Measurements from ENCODE around the gene PRLH. TPM values are rescaled to one million over a fixed set of nuclear protein-coding genes. Genes with fewer than 3 reads are reported as not detected.
A peak's percentile ranks its signal among the peaks of the same experiment; 100 is the strongest.

Gene PRLH
- total RNA-seq, 4 donors from 2014 or later = not detected

GRCh38 chr2:237596520-237597195, 30.3 kb downstream of the PRLH start:
- Histone ChIP-seq H3K36me3 (no peaks in the 10 kb centered on the region), H3K9me3 (no peaks in the 10 kb centered on the region), H3K4me1 (peaks cover 20% of the 10 kb centered on the region), H3K27me3 (no peaks in the 10 kb centered on the region), H3K4me3 (no peak overlapping the region), H3K27ac (no peak overlapping the region)
- TF ChIP-seq, protein P1, sequence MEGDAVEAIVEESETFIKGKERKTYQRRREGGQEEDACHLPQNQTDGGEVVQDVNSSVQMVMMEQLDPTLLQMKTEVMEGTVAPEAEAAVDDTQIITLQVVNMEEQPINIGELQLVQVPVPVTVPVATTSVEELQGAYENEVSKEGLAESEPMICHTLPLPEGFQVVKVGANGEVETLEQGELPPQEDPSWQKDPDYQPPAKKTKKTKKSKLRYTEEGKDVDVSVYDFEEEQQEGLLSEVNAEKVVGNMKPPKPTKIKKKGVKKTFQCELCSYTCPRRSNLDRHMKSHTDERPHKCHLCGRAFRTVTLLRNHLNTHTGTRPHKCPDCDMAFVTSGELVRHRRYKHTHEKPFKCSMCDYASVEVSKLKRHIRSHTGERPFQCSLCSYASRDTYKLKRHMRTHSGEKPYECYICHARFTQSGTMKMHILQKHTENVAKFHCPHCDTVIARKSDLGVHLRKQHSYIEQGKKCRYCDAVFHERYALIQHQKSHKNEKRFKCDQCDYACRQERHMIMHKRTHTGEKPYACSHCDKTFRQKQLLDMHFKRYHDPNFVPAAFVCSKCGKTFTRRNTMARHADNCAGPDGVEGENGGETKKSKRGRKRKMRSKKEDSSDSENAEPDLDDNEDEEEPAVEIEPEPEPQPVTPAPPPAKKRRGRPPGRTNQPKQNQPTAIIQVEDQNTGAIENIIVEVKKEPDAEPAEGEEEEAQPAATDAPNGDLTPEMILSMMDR (IDR thresholded peaks at IDR 0.05) = no peak
- TF ChIP-seq POLR2A (IDR thresholded peaks at IDR 0.05) = no peak
- TF ChIP-seq EP300 (IDR thresholded peaks at IDR 0.05) = no peak
- no peak for TF ChIP-seq POLR2AphosphoS5 (IDR thresholded peaks at IDR 0.05)
- 79% methylated on average over 13 of the region's 13 CpGs for WGBS
- no peak for DNase-seq (ENCODE audit: low spot score in 2 of 2)

DNA sequence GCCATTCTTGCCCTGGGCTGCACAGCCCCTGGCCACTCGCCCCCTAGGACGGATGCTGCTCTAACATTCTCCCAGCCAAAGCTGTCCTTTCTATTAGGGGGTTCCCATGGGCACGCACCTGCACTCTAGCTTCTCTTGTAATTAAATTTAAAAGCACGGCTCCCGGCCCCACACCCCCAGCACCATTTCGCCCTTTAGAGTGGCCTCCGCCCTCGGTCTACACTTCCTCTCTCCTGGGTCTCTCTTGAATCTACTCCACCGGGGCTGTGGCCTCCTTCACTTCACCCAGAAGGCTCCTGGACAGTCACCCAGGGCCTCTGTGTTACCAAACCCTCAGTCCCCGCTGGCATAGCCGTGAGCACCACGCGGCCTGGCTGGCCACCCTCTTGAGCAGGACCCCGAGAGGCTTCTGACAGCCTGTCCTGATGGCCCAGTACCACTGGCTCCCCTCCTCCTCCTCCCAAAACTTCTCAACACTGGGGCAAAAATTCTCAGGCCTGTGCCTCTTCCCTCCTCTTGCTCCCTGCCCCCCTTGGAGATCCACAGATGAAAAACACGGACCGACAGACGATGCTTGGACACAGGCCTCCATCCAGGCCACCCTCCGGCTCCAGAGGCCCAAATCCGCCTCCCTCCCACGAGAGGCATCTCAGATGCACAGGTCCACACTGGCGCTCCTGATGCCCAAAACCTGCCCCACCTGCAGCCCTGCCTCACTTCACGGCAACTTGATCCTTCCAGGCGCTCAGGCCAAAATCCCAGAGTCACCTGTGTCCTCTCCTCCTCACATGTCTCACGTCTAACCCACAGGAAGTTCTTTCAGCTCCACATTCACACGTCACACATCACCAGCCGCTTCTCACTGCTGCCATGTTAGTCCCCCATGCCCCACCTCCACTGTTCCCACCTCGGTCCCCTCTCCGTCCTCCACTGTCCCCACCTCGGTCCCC, 31.1 kb downstream of the PRLH start:
- no peaks in the 10 kb centered on the region for H3K9me3 ChIP-seq
- TF ChIP-seq EP300 (IDR thresholded peaks at IDR 0.05) (no peak), POLR2AphosphoS5 (IDR thresholded peaks at IDR 0.05) (no peak), POLR2A (IDR thresholded peaks at IDR 0.05) (no peak)
- TF ChIP-seq, protein P1 (IDR thresholded peaks at IDR 0.05) = no peak
- DNase-seq (ENCODE audit: low spot score in 2 of 2) = no peak
- no peaks in the 10 kb centered on the region for H3K27me3 ChIP-seq
- no peak overlapping the region for H3K27ac ChIP-seq
- H3K36me3 ChIP-seq = no peaks in the 10 kb centered on the region
- WGBS = 88% methylated on average over 29 of the region's 29 CpGs
- H3K4me1 ChIP-seq = peaks cover 18% of the 10 kb centered on the region
- no peak overlapping the region for H3K4me3 ChIP-seq

DNA sequence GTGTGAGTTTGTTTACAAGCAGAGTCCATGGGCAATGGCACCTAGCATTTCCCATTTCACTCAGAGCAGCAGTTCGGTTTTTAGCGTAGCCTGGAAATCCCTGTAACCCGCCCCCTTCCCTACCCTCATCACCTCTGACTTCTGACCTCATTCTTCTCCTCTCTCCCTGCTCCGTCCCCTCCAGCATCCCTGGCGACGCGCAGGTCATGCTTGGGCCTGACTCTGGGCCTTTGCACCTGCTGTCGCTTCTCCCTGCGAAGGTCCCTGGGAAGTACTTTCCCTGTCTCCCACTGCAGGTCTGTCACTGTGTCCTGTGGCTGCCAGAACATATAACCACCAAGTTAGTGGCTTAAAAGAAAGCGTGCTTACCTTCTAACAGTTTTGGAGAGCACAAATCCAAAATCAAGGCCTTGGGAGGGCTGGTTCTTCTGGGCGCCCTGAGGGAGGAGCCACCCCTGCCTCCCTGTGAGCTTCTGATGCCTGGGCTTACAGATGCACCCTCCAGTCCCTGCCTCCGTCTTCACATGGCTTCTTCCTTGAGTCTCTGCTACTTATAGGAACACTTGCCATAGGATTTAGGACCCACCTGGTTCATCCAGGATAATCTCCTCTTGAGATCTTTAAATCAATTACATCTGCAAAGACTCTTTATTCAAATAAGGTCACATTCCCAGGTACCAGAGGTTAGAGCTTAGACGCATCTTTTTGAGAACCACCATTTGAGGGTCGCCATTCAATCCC, 32.3 kb downstream of the PRLH start:
- peaks cover 22% of the 10 kb centered on the region for H3K4me1 ChIP-seq
- no peak for TF ChIP-seq EP300 (IDR thresholded peaks at IDR 0.05)
- no peak for TF ChIP-seq POLR2A (IDR thresholded peaks at IDR 0.05)
- no peak for TF ChIP-seq POLR2AphosphoS5 (IDR thresholded peaks at IDR 0.05)
- TF ChIP-seq, protein P1 (IDR thresholded peaks at IDR 0.05) = no peak
- DNase-seq (ENCODE audit: low spot score in 2 of 2) = no peak
- WGBS = 93% methylated on average over 14 of the region's 14 CpGs
- no peaks in the 10 kb centered on the region for H3K9me3 ChIP-seq
- H3K4me3 ChIP-seq = no peak overlapping the region
- H3K27ac ChIP-seq = no peak overlapping the region
- no peaks in the 10 kb centered on the region for H3K36me3 ChIP-seq
- H3K27me3 ChIP-seq = no peaks in the 10 kb centered on the region

GRCh38 chr2:237599465-237600110, 33.2 kb downstream of the PRLH start:
- H3K4me3 ChIP-seq = peak overlapping the region; percentile 22
- H3K27ac ChIP-seq = peak overlapping the region; percentile 44
- TF ChIP-seq POLR2AphosphoS5 (IDR thresholded peaks at IDR 0.05) (no peak), EP300 (IDR thresholded peaks at IDR 0.05) (no peak), POLR2A (IDR thresholded peaks at IDR 0.05) (no peak)
- TF ChIP-seq, protein P1 (IDR thresholded peaks at IDR 0.05) = no peak
- no peaks in the 10 kb centered on the region for H3K36me3 ChIP-seq
- WGBS = 77% methylated on average over 8 of the region's 9 CpGs
- H3K9me3 ChIP-seq = no peaks in the 10 kb centered on the region
- DNase-seq (ENCODE audit: low spot score in 2 of 2) = no peak
- H3K27me3 ChIP-seq = no peaks in the 10 kb centered on the region
- H3K4me1 ChIP-seq = peaks cover 27% of the 10 kb centered on the region
